Astrocyte of the cerebellum (primary cell): ENCODE measurements around the gene PLA2G4D.

Experiments
- DNase-seq: peaks from one replicate; pipeline ENCODE4 v3.0.0-alpha.2; 2011; ENCODE audit warnings: low read depth
- H3K4me3 ChIP-seq: 2 replicates; pipeline ENCODE4 v1.5.1; 2011; ENCODE audit warnings: mild to moderate bottlenecking, low read depth, low read length, moderate library complexity
- CTCF ChIP-seq: IDR thresholded peaks from 2 replicates; pipeline ENCODE4 v1.5.1; 2012; ENCODE audit warnings: low read length, low read depth, moderate library complexity, mild to moderate bottlenecking; ENCODE audit errors: missing control alignments
- in situ Hi-C: cut with HindIII; loops from 2 replicates; pipeline ENCODE4 v1.10.0; 2017; ENCODE audit warnings: low sequenced_read_pairs

The PLA2G4D gene, protein sequence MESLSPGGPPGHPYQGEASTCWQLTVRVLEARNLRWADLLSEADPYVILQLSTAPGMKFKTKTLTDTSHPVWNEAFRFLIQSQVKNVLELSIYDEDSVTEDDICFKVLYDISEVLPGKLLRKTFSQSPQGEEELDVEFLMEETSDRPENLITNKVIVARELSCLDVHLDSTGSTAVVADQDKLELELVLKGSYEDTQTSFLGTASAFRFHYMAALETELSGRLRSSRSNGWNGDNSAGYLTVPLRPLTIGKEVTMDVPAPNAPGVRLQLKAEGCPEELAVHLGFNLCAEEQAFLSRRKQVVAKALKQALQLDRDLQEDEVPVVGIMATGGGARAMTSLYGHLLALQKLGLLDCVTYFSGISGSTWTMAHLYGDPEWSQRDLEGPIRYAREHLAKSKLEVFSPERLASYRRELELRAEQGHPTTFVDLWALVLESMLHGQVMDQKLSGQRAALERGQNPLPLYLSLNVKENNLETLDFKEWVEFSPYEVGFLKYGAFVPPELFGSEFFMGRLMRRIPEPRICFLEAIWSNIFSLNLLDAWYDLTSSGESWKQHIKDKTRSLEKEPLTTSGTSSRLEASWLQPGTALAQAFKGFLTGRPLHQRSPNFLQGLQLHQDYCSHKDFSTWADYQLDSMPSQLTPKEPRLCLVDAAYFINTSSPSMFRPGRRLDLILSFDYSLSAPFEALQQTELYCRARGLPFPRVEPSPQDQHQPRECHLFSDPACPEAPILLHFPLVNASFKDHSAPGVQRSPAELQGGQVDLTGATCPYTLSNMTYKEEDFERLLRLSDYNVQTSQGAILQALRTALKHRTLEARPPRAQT

GRCh38 chr15:42094512-42094963 is at the start of gene PLA2G4D:
TSS of gene PLA2G4D (minus strand) at chr15:42094562. CDS start at chr15:42094459, 103 bp downstream.
- in situ Hi-C loops: no loop called here
- DNase-seq: no peak
- H3K4me3 ChIP-seq: no peak within 1 kb of the TSS
- no peak for TF ChIP-seq CTCF

DNA sequence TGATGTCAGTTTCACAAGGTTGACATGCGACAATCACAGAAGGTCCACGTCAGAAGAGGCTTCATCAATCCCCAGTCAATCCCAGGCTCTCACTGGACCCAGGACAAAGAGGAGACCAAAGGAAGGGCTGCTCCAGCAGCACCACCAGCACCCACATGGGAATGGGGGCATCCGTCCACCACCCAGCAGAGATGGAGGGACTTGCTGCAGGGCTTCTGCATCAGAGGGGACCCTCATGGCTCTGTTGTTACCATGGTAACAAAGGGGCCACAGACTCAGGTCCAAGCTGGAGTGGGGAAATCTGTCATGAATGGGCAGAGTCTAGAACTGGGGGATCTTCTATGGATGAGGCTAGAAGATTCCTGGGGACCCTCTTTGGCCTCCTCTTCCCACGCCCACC is 49.0 kb upstream of the PLA2G4D start:
- TF ChIP-seq CTCF: no peak
- no peak overlapping the region for H3K4me3 ChIP-seq
- in situ Hi-C loops: no loop called here
- no peak for DNase-seq

- no peak for TF ChIP-seq CTCF
- in situ Hi-C loops: no loop called here
- no peak overlapping the region for H3K4me3 ChIP-seq
- DNase-seq: no peak
Measured at GRCh38 chr15:42141795-42142667, 47.7 kb upstream of the PLA2G4D start.

DNA sequence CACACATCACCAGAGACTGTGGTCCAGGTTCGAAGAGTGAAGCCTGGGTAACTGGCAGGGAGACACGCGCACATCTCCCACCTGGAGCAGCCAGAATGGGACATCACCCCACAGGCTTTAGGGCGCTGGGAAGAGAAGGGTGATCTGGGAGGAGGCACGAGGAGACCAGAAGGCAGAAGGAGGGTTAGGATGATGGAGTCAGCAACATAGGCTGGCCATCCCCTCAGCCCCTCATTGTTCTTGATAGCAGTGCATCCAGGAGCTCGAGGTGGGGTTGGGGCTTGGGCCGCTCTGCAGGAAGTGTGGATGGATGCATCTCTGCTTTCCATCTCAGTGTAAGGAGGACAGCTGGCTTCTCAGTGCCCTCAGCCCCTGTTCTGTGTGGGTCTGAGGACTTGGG is 46.9 kb upstream of the PLA2G4D start:
- no peak for DNase-seq
- TF ChIP-seq CTCF: no peak
- in situ Hi-C loops: no loop called here
- H3K4me3 ChIP-seq: no peak overlapping the region

- H3K4me3 ChIP-seq: no peak overlapping the region
- no peak for TF ChIP-seq CTCF
- DNase-seq: no peak
- in situ Hi-C loops: no loop called here
Measured at GRCh38 chr15:42140383-42141070, 46.2 kb upstream of the PLA2G4D start.
